Caco-2 (cell line): Measurements from ENCODE around the gene SCAND1. TPM values are rescaled to one million over a fixed set of nuclear protein-coding genes. Genes with fewer than 3 reads are reported as not detected.

Experiments
- BruUV-seq: library from RNA; stranded (reverse); fragments of 400-500 nt; replicated peaks from 2 replicates; lab custom pipeline; 2021; lab: Mats Ljungman, UMichigan
- CTCF ChIA-PET: fragments of 300-600 bp; sonication (Branson Sonifier 250); formaldehyde crosslinking; loops from one replicate; lab custom pipeline; 2022; ENCODE audit warnings: antibody characterized with exemption; lab: Charles Lee
- POLR2A ChIA-PET: fragments of 300-600 bp; sonication (Branson Sonifier 250); formaldehyde crosslinking; loops from one replicate; lab custom pipeline; 2022; ENCODE audit warnings: antibody characterized with exemption; lab: Charles Lee
- DNase-seq, 2 experiments: peaks; one replicate each; pipeline versions ENCODE4 v3.0.0 to v3.0.0-alpha.2; 2020 to 2022
- H3K27me3 ChIP-seq: replicated peaks from 2 replicates; pipeline ENCODE4 v1.6.0; 2011; ENCODE audit warnings: low read length; ENCODE audit not compliant: control insufficient read depth, insufficient read depth
- H3K36me3 ChIP-seq: 2 replicates; pipeline ENCODE4 v1.5.1; 2011; ENCODE audit warnings: low read length; ENCODE audit not compliant: control insufficient read depth, insufficient read depth
- H3K4me1 ChIP-seq: fragments of 250-450 bp; sonication (Bioruptor Pico); 2 replicates; pipeline ENCODE4 v1.5.1; 2020; ENCODE audit warnings: mild to moderate bottlenecking
- H3K4me3 ChIP-seq: 2 replicates; pipeline ENCODE4 v1.5.1; 2011; ENCODE audit warnings: low read depth, mild to moderate bottlenecking, control low read depth, low read length
- H3K9me3 ChIP-seq: fragments of 250-450 bp; sonication (Bioruptor Pico); 2 replicates; pipeline ENCODE4 v1.5.1; 2020; ENCODE audit warnings: mild to moderate bottlenecking, moderate library complexity
- H3K27ac Mint-ChIP-seq: one replicate; pipeline ENCODE4 v1.8.0; 2022; ENCODE audit warnings: mixed read lengths; ENCODE audit not compliant: unreplicated experiment
- H3K27me3 Mint-ChIP-seq: one replicate; pipeline ENCODE4 v1.8.0; 2022; ENCODE audit warnings: mixed read lengths; ENCODE audit not compliant: insufficient read depth, unreplicated experiment
- H3K36me3 Mint-ChIP-seq: one replicate; pipeline ENCODE4 v1.8.0; 2022; ENCODE audit warnings: mild to moderate bottlenecking, mixed read lengths; ENCODE audit not compliant: insufficient read depth, unreplicated experiment
- H3K4me1 Mint-ChIP-seq: one replicate; pipeline ENCODE4 v1.8.0; 2022; ENCODE audit warnings: low read depth, mixed read lengths; ENCODE audit not compliant: unreplicated experiment
- H3K4me3 Mint-ChIP-seq: one replicate; pipeline ENCODE4 v1.8.0; 2022; ENCODE audit warnings: mild to moderate bottlenecking, moderate library complexity, mixed read lengths; ENCODE audit not compliant: unreplicated experiment
- H3K9me3 Mint-ChIP-seq: one replicate; pipeline ENCODE4 v1.8.0; 2022; ENCODE audit warnings: mixed read lengths; ENCODE audit not compliant: unreplicated experiment
- intact Hi-C: fragments of 100-400 bp; cut with micrococcal nuclease; formaldehyde crosslinking; loops from one replicate; pipeline ENCODE4 v1.10.0; 2022; ENCODE audit not compliant: unreplicated experiment
- total RNA-seq: library from RNA; stranded (reverse); gene quantifications from 2 replicates; pipeline ENCODE4 v1.2.3, GENCODE V29; 2022
- TF ChIP-seq, protein P1 (sequence below), 2 experiments: fragments of 200-600 bp in 1 of 2; IDR thresholded peaks; 1 replicate in 1 of 2; 2 replicates in 1 of 2; pipeline versions ENCODE4 v1.5.1 to v1.8.0; 2011 to 2022; ENCODE audit warnings: antibody characterized with exemption in 1 of 2, control low read depth in 1 of 2, inconsistent platforms in 1 of 2, low read depth in 1 of 2, low read length in 1 of 2, mild to moderate bottlenecking in 1 of 2, moderate library complexity in 1 of 2; ENCODE audit not compliant: insufficient read depth in 1 of 2, severe bottlenecking in 1 of 2, unreplicated experiment in 1 of 2

Gene SCAND1
- total RNA-seq, 1 experiment from 2014 or later = 129 TPM

- H3K27me3 Mint-ChIP-seq = no peaks in the 10 kb centered on the region
- no peak overlapping the region for H3K4me3 Mint-ChIP-seq
- TF ChIP-seq, protein P1, sequence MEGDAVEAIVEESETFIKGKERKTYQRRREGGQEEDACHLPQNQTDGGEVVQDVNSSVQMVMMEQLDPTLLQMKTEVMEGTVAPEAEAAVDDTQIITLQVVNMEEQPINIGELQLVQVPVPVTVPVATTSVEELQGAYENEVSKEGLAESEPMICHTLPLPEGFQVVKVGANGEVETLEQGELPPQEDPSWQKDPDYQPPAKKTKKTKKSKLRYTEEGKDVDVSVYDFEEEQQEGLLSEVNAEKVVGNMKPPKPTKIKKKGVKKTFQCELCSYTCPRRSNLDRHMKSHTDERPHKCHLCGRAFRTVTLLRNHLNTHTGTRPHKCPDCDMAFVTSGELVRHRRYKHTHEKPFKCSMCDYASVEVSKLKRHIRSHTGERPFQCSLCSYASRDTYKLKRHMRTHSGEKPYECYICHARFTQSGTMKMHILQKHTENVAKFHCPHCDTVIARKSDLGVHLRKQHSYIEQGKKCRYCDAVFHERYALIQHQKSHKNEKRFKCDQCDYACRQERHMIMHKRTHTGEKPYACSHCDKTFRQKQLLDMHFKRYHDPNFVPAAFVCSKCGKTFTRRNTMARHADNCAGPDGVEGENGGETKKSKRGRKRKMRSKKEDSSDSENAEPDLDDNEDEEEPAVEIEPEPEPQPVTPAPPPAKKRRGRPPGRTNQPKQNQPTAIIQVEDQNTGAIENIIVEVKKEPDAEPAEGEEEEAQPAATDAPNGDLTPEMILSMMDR (IDR thresholded peaks at IDR 0.05; ENCODE audit: insufficient read depth in 1 of 2, low read depth in 1 of 2, low read length in 1 of 2, severe bottlenecking in 1 of 2, unreplicated experiment in 1 of 2) = no peak
- H3K9me3 ChIP-seq = no peaks in the 10 kb centered on the region
- peaks cover 66% of the 10 kb centered on the region for H3K36me3 Mint-ChIP-seq
- H3K4me3 ChIP-seq = no peak overlapping the region
- DNase-seq = no peak
- no peak overlapping the region for H3K27ac Mint-ChIP-seq
- H3K4me1 Mint-ChIP-seq = no peaks in the 10 kb centered on the region
- ChIA-PET POLR2A (no interaction called here), CTCF (interaction anchor here (1.2 kb wide), 2 partner anchors 10 to 74 kb away, joined by 3 read pairs; no protein-coding TSS in a partner anchor)
- H3K9me3 Mint-ChIP-seq = no peaks in the 10 kb centered on the region
- peaks cover 11% of the 10 kb centered on the region for H3K36me3 ChIP-seq
- no peaks in the 10 kb centered on the region for H3K4me1 ChIP-seq
- intact Hi-C loops = no loop called here
- H3K27me3 ChIP-seq = no peaks in the 10 kb centered on the region
- BruUV-seq = no TSS peak
Measured at GRCh38 chr20:35917077-35917476, 37.2 kb downstream of the SCAND1 start.

DNA sequence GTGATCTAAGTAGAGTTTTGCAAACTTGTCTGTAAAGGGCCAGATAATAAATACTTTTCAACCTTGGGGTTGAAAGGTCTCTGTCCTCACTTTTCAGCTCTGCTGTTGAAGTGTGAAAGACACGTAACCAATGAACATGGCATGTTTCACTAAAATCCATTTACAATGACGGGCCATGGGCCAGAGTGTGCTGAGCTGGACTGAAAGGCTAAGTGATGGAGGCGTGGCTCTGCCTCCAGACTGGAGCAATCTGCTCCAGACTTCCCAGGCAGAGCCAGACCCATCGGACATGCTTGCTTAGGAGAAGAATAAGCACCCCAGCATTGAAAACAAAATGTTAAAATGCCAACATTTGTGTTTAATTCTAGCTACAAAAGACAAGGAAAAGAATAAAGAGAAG lies 41.4 kb downstream of the SCAND1 start:
- intact Hi-C loops = no loop called here
- Histone ChIP-seq H3K9me3 (no peaks in the 10 kb centered on the region), H3K27me3 (no peaks in the 10 kb centered on the region), H3K4me3 (no peak overlapping the region), H3K36me3 (peaks cover 9% of the 10 kb centered on the region; the same call in 1 of the 2 replicates), H3K4me1 (no peaks in the 10 kb centered on the region)
- BruUV-seq = no TSS peak
- no peaks in the 10 kb centered on the region for H3K9me3 Mint-ChIP-seq
- H3K4me3 Mint-ChIP-seq = no peak overlapping the region
- no peak for DNase-seq
- ChIA-PET POLR2A (no interaction called here), CTCF (no interaction called here)
- TF ChIP-seq, protein P1 (IDR thresholded peaks at IDR 0.05; ENCODE audit: insufficient read depth in 1 of 2, low read depth in 1 of 2, low read length in 1 of 2, severe bottlenecking in 1 of 2, unreplicated experiment in 1 of 2) = no peak
- no peaks in the 10 kb centered on the region for H3K4me1 Mint-ChIP-seq
- H3K27ac Mint-ChIP-seq = no peak overlapping the region
- H3K36me3 Mint-ChIP-seq = peaks cover 34% of the 10 kb centered on the region
- H3K27me3 Mint-ChIP-seq = no peaks in the 10 kb centered on the region

GRCh38 chr20:35910254-35910653 lies 44.0 kb downstream of the SCAND1 start:
- intact Hi-C loops = no loop called here
- peaks cover 39% of the 10 kb centered on the region for H3K36me3 Mint-ChIP-seq
- CTCF ChIA-PET = no interaction called here
- no peak overlapping the region for H3K4me3 ChIP-seq
- no peaks in the 10 kb centered on the region for H3K4me1 ChIP-seq
- no peak overlapping the region for H3K27ac Mint-ChIP-seq
- no peaks in the 10 kb centered on the region for H3K27me3 Mint-ChIP-seq
- TF ChIP-seq, protein P1 (IDR thresholded peaks at IDR 0.05; ENCODE audit: insufficient read depth in 1 of 2, low read depth in 1 of 2, low read length in 1 of 2, severe bottlenecking in 1 of 2, unreplicated experiment in 1 of 2) = no peak
- no peaks in the 10 kb centered on the region for H3K27me3 ChIP-seq
- POLR2A ChIA-PET = no interaction called here
- H3K36me3 ChIP-seq = peaks cover 4% of the 10 kb centered on the region; the same call in 1 of the 2 replicates
- H3K9me3 Mint-ChIP-seq = no peaks in the 10 kb centered on the region
- no TSS peak for BruUV-seq
- DNase-seq = no peak
- no peaks in the 10 kb centered on the region for H3K4me1 Mint-ChIP-seq
- no peaks in the 10 kb centered on the region for H3K9me3 ChIP-seq
- H3K4me3 Mint-ChIP-seq = no peak overlapping the region
